ENCODE measurements around the gene DARS1. TPM values are rescaled to one million over a fixed set of nuclear protein-coding genes. Genes with fewer than 3 reads are reported as not detected.

Gene DARS1
- total RNA-seq, 1 donor from 2014 or later: 63.1 TPM

DNA sequence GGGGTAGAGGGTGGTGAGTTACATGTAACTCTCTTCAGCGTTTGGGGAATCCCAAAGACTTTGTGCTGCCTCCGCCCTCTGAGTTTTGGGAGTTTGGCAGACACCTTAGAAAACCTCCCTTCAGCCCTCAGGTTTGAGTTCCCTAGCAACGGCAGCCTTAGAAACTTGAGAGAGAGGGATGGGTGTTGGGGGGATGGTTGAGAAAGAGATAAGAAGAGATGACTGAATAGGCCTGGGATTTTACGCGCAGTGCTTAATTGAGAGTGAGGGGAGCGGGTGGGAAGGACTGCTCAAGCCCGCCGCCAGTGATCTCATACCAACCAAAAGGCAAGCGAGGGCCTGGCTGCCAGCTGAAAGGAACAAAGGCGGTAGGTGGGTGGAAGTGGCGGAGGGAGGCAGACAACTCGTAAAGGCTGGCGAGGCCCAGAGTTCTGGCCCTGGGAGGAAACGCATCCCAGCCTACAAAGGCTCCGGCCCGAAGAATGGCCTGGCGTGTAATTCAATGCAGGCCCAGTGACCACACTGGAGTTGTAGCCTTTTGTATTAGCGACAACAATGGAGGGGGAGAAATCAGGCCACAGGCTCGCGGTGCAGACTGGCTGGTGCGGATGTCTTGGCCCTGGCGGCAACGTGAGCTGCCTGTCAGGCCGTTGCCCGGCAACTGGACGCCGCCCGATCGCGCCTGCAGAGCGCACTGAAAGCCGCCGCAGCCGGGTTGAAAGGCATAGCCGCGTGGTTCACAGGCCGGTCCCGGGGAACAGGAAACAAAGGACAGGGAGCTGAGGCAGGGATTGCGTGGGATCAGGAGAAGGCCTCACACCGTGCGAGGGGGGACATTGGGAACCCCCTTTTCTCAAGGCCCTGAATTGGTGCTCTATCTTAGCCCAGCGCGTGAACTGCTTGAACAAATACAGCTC, 39.9 kb upstream of the DARS1 start:
- no peak for DNase-seq (ENCODE audit: extremely low spot score in 2 of 2)

DNA sequence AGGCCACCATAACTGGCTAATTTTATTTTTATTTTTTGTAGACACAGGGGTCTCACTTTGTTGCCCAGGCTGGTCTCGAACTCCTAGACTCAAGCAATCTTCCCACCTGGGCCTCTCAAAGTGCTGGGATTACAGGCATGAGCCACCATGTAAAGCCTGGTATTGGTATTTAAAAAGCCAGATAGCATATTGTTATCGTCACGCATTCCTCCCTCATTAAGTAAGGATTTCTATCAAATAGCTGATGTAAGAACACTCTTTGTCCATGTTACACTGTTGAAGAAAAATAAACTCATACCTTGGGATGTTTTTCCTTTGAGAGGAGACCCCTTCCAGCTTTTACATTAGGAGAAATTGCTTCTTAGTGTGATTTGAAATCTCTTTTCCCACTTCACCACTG, 39.2 kb upstream of the DARS1 start:
- Histone ChIP-seq H3K9me3 (no peaks in the 10 kb centered on the region), H3K27me3 (no peaks in the 10 kb centered on the region), H3K36me3 (no peaks in the 10 kb centered on the region), H3K27ac (no peak overlapping the region), H3K4me3 (no peak overlapping the region), H3K4me1 (peaks cover 12% of the 10 kb centered on the region)
- intact Hi-C loops (cut with DNase I): no loop called here
- TF ChIP-seq POLR2AphosphoS5 (IDR thresholded peaks at IDR 0.05; ENCODE audit: insufficient read depth in 1 of 2, low read depth in 1 of 2) (no peak), POLR2A (IDR thresholded peaks at IDR 0.05) (no peak)
- TF ChIP-seq, protein P1, sequence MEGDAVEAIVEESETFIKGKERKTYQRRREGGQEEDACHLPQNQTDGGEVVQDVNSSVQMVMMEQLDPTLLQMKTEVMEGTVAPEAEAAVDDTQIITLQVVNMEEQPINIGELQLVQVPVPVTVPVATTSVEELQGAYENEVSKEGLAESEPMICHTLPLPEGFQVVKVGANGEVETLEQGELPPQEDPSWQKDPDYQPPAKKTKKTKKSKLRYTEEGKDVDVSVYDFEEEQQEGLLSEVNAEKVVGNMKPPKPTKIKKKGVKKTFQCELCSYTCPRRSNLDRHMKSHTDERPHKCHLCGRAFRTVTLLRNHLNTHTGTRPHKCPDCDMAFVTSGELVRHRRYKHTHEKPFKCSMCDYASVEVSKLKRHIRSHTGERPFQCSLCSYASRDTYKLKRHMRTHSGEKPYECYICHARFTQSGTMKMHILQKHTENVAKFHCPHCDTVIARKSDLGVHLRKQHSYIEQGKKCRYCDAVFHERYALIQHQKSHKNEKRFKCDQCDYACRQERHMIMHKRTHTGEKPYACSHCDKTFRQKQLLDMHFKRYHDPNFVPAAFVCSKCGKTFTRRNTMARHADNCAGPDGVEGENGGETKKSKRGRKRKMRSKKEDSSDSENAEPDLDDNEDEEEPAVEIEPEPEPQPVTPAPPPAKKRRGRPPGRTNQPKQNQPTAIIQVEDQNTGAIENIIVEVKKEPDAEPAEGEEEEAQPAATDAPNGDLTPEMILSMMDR (IDR thresholded peaks at IDR 0.05): no peak
- DNase-seq (ENCODE audit: extremely low spot score in 2 of 2): no peak

More for the DNA sequence above, 39.9 kb upstream of the DARS1 start:
- no peaks in the 10 kb centered on the region for H3K9me3 ChIP-seq
- H3K36me3 ChIP-seq: no peaks in the 10 kb centered on the region
- intact Hi-C loops (cut with DNase I): no loop called here
- peak overlapping the region in 1 of 2 donors; percentile 16 for H3K4me3 ChIP-seq
- H3K27me3 ChIP-seq: no peaks in the 10 kb centered on the region
- no peak for TF ChIP-seq POLR2AphosphoS5 (IDR thresholded peaks at IDR 0.05; ENCODE audit: insufficient read depth in 1 of 2, low read depth in 1 of 2)
- TF ChIP-seq, protein P1 (IDR thresholded peaks at IDR 0.05): no peak
- TF ChIP-seq POLR2A (IDR thresholded peaks at IDR 0.05): no peak
- no peak overlapping the region for H3K27ac ChIP-seq
- peaks cover 12% of the 10 kb centered on the region for H3K4me1 ChIP-seq

DNA sequence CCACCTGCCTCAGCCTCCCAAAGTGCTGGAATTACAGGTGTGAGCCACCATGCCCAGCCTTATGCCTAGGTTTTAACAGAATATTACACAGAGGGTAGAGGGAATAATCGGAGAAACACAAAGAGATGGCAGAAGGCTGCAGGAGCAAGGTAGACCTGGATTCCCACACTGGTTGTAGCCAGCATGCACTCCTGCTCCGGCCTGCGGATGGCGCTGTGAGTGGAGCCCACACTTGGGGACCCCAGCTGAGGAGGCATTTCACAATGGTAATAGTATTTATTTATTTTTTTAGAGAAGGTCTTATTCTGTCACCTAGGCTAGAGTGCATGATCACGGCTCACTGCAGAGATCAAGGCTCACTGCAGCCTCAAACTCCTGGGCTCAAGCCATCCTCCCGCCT, 38.8 kb upstream of the DARS1 start:
- intact Hi-C loops (cut with DNase I): no loop called here

DNA sequence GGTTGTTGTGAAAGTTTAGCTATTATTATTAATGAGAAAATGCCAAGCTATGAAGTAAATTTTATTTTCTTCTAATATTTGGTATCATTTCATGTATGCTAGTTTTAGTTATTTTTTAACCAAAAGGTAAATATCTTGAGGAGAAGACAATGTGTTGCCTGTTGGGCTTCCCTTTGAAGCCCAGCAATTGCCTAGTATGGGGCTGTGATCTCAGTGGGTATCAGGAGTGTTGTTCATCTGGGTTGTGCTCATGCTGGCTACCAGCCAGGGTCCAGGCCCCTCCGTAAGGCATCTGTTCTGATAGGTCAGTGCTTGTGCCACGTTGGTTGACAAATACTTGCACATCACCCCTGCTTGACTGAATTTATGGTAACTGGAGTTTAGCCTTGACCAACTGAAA, 38.0 kb upstream of the DARS1 start:
- no peak for DNase-seq (ENCODE audit: extremely low spot score in 2 of 2)
- Histone ChIP-seq H3K27me3 (no peaks in the 10 kb centered on the region), H3K27ac (no peak overlapping the region), H3K4me1 (peaks cover 12% of the 10 kb centered on the region), H3K36me3 (no peaks in the 10 kb centered on the region), H3K9me3 (no peaks in the 10 kb centered on the region), H3K4me3 (no peak overlapping the region)
- TF ChIP-seq, protein P1 (IDR thresholded peaks at IDR 0.05): no peak
- TF ChIP-seq POLR2A (IDR thresholded peaks at IDR 0.05) (no peak), POLR2AphosphoS5 (IDR thresholded peaks at IDR 0.05; ENCODE audit: insufficient read depth in 1 of 2, low read depth in 1 of 2) (no peak)
- intact Hi-C loops (cut with DNase I): no loop called here

More for the DNA sequence above, 38.8 kb upstream of the DARS1 start:
- Histone ChIP-seq H3K27me3 (no peaks in the 10 kb centered on the region), H3K36me3 (no peaks in the 10 kb centered on the region), H3K27ac (no peak overlapping the region), H3K4me3 (no peak overlapping the region), H3K4me1 (peaks cover 12% of the 10 kb centered on the region), H3K9me3 (no peaks in the 10 kb centered on the region)
- no peak for TF ChIP-seq POLR2A (IDR thresholded peaks at IDR 0.05)
- no peak for TF ChIP-seq POLR2AphosphoS5 (IDR thresholded peaks at IDR 0.05; ENCODE audit: insufficient read depth in 1 of 2, low read depth in 1 of 2)
- TF ChIP-seq, protein P1 (IDR thresholded peaks at IDR 0.05): no peak
- no peak for DNase-seq (ENCODE audit: extremely low spot score in 2 of 2)

Data from vagina (tissue), 2 donors.